Measurements from ENCODE around the gene TAF1C. TPM values are rescaled to one million over a fixed set of nuclear protein-coding genes. Genes with fewer than 3 reads are reported as not detected.
A peak's percentile ranks its signal among the peaks of the same experiment; 100 is the strongest.

The TAF1C gene
- total and polyA plus RNA-seq, 11 donors = 16.3 to 34.4 (median 22.3) TPM

DNA sequence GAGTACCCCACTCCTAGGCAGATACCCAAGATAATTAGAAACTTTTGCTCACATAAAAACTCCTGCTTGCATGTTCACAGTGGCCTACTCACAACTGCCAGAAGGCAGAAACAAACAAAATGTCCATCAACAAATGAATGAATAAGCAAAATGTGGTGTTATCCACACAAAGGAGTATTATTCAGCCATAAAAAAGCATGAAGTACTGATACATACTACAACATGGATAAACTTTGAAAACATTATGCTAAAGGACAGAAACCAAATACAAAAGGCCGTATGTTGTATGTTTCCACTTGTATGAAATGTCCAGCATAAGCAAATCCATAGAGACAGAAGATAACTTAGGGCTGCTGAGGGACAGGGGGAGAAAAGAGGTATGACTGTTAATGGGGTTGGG is 43.8 kb downstream of the TAF1C start:
- WGBS, 4 donors = 94 to 100% (median 97%) methylated on average over 1 of the region's 1 CpG
- no peaks in the 10 kb centered on the region for H3K27me3 ChIP-seq
- intact Hi-C loops (cut with DNase I) = loop anchor here in 3 of 10 donors (5.0 to 10.0 kb wide), 4 partner anchors 39 to 61 kb away; partner anchors contain the start of gene TAF1C (in 1 of the 3)
- H3K36me3 ChIP-seq = no peaks in the 10 kb centered on the region
- H3K9me3 ChIP-seq = no peaks in the 10 kb centered on the region
- H3K4me3 ChIP-seq = no peak overlapping the region
- TF ChIP-seq POLR2A (IDR thresholded peaks at IDR 0.05) = no peak
- TF ChIP-seq, protein P1, sequence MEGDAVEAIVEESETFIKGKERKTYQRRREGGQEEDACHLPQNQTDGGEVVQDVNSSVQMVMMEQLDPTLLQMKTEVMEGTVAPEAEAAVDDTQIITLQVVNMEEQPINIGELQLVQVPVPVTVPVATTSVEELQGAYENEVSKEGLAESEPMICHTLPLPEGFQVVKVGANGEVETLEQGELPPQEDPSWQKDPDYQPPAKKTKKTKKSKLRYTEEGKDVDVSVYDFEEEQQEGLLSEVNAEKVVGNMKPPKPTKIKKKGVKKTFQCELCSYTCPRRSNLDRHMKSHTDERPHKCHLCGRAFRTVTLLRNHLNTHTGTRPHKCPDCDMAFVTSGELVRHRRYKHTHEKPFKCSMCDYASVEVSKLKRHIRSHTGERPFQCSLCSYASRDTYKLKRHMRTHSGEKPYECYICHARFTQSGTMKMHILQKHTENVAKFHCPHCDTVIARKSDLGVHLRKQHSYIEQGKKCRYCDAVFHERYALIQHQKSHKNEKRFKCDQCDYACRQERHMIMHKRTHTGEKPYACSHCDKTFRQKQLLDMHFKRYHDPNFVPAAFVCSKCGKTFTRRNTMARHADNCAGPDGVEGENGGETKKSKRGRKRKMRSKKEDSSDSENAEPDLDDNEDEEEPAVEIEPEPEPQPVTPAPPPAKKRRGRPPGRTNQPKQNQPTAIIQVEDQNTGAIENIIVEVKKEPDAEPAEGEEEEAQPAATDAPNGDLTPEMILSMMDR (IDR thresholded peaks at IDR 0.05) = no peak
- DNase-seq = no peak
- H3K4me1 ChIP-seq = peaks cover 0 to 35% (median 12%) of the 10 kb centered on the region in 12 donors
- H3K27ac ChIP-seq = no peak overlapping the region
- no peak for ATAC-seq

DNA sequence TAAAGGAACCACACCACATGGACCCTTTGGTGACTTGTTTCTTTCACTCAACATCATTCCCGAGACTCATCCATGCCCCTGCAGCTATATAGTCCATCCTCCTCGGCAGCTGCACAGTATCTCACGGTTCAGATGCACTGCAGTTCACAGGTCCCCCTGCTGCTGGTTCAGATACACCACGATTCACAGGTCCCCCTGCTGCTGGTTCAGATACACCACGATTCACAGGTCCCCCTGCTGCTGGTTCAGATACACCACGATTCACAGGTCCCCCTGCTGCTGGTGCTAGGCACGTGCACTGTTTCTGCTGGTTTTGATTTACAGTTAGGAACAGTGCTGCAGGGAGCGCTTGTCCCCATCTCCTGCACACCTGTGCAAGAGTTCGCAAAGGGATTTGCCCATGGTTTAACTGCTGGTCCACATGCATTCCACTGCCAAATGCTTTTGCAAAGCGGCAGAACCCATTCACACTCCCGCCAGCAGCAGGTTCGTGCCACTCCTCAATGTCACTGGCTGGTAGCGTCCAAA is 45.6 kb downstream of the TAF1C start:
- WGBS, 4 donors = 52 to 82% (median 61%) methylated on average over 13 of the region's 13 CpGs
- no peak for DNase-seq
- H3K36me3 ChIP-seq = no peaks in the 10 kb centered on the region
- no peaks in the 10 kb centered on the region for H3K27me3 ChIP-seq
- intact Hi-C loops (cut with DNase I) = loop anchor here in 3 of 10 donors (5.0 to 10.0 kb wide), 4 partner anchors 41 to 59 kb away; partner anchors contain the start of gene TAF1C (in 1 of the 3)
- ATAC-seq = no peak
- no peak overlapping the region for H3K4me3 ChIP-seq
- H3K27ac ChIP-seq = no peak overlapping the region
- peaks cover 0 to 46% (median 13%) of the 10 kb centered on the region in 12 donors for H3K4me1 ChIP-seq
- H3K9me3 ChIP-seq = no peaks in the 10 kb centered on the region
- TF ChIP-seq, protein P1 (IDR thresholded peaks at IDR 0.05) = no peak
- no peak for TF ChIP-seq POLR2A (IDR thresholded peaks at IDR 0.05)

DNA sequence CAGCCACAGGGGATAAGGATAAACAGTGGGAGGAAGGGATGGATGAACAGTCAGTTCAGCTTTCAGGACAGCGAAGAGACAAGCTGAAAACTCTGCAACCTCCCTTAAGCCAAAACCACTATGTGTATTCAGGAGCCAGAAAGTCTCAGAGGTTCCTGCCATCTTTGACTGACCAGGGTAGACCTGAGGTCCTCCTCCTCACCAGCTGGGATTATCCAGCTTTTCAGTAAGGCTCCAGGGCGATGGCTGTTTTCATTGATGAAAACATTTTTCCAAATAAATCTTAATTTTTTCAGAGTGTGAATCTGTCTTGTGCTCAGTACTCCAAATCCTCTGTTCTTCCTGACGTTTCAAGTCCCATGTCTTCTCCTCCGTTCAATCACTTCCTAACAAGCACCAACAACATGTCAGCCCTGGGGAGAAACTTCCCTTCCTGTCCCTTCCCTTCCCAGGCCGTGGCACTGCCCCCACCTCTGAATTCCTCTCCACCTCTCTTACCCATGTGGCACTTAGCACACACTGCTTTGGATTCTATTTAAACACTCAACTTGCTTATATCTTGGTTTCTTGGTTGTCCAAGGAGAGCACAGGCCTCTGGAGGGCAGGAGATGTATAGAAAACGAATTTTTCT is 47.1 kb downstream of the TAF1C start:
- H3K27ac ChIP-seq = peak overlapping the region in 8 of 12 donors; percentile 59 to 86 (median 80)
- WGBS, 4 donors = 71 to 72% (median 71%) methylated on average over 6 of the region's 6 CpGs
- H3K4me3 ChIP-seq = no peak overlapping the region
- no peaks in the 10 kb centered on the region for H3K9me3 ChIP-seq
- TF ChIP-seq, protein P1 (IDR thresholded peaks at IDR 0.05) = no peak
- DNase-seq = no peak
- no peak for ATAC-seq
- H3K4me1 ChIP-seq = peaks cover 0 to 38% (median 8%) of the 10 kb centered on the region in 12 donors
- H3K36me3 ChIP-seq = no peaks in the 10 kb centered on the region
- intact Hi-C loops (cut with DNase I) = loop anchor here in 5 of 10 donors (2.0 to 10.0 kb wide), 5 partner anchors 23 to 57 kb away; partner anchors contain the start of genes MBTPS1 (in 2 of the 5) and TAF1C (in 1 of the 5)
- no peaks in the 10 kb centered on the region for H3K27me3 ChIP-seq

All from heart left ventricle (tissue), 16 donors.